Endodermal cell (in vitro differentiated cells): ENCODE results near the gene DBP. TPM values are rescaled to one million over a fixed set of nuclear protein-coding genes. Genes with fewer than 3 reads are reported as not detected.

Experiments
- DNase-seq: peaks from one replicate; pipeline ENCODE4 v3.0.0-alpha.2; 2017
- H3K27ac ChIP-seq: 2 replicates; pipeline ENCODE4 v1.5.1; 2013; ENCODE audit warnings: mild to moderate bottlenecking, low read depth, low read length, moderate library complexity
- H3K27me3 ChIP-seq: 2 replicates; pipeline ENCODE4 v1.6.1; 2013; ENCODE audit warnings: mild to moderate bottlenecking, low read length, moderate library complexity; ENCODE audit not compliant: insufficient read depth, control insufficient read depth, poor library complexity, severe bottlenecking
- H3K36me3 ChIP-seq: 2 replicates; pipeline ENCODE4 v1.7.0; 2013; ENCODE audit warnings: mild to moderate bottlenecking, low read length, moderate library complexity; ENCODE audit not compliant: control insufficient read depth, insufficient read depth
- H3K4me1 ChIP-seq: one replicate; pipeline ENCODE4 v1.7.0; 2013; ENCODE audit warnings: low read length; ENCODE audit not compliant: control insufficient read depth, insufficient read depth
- H3K4me3 ChIP-seq: 2 replicates; pipeline ENCODE4 v1.5.1; 2013; ENCODE audit warnings: mild to moderate bottlenecking, low read length, moderate library complexity
- H3K9ac ChIP-seq: 2 replicates; pipeline ENCODE4 v1.6.1; 2013; ENCODE audit warnings: mild to moderate bottlenecking, low read length, moderate library complexity; ENCODE audit not compliant: poor library complexity, severe bottlenecking; ENCODE audit errors: extremely low read depth
- H3K9me3 ChIP-seq: 2 replicates; pipeline ENCODE4 v1.6.1; 2013; ENCODE audit warnings: mild to moderate bottlenecking, low read length, moderate library complexity; ENCODE audit not compliant: control insufficient read depth
- H3K27ac Mint-ChIP-seq: 2 replicates; pipeline ENCODE4 v1.8.0; 2020; ENCODE audit warnings: mixed read lengths
- H3K27me3 Mint-ChIP-seq: 2 replicates; pipeline ENCODE4 v1.8.0; 2021; ENCODE audit warnings: mild to moderate bottlenecking, mixed read lengths; ENCODE audit not compliant: insufficient read depth
- H3K36me3 Mint-ChIP-seq: 2 replicates; pipeline ENCODE4 v1.8.0; 2020; ENCODE audit warnings: low read depth, mixed read lengths
- H3K4me1 Mint-ChIP-seq: 2 replicates; pipeline ENCODE4 v1.8.0; 2020; ENCODE audit warnings: mixed read lengths
- H3K4me3 Mint-ChIP-seq: 2 replicates; pipeline ENCODE4 v1.8.0; 2020; ENCODE audit warnings: mild to moderate bottlenecking, moderate library complexity, mixed read lengths
- H3K9me3 Mint-ChIP-seq: 2 replicates; pipeline ENCODE4 v1.8.0; 2020; ENCODE audit warnings: mild to moderate bottlenecking, mixed read lengths
- CTCF ChIP-seq: fragments of 200-600 bp; sonication (generic); conservative IDR thresholded peaks from 2 replicates; pipeline ENCODE4 v1.5.0; 2021; ENCODE audit warnings: antibody characterized with exemption, mild to moderate bottlenecking
- WGBS, 2 experiments: methylation state at CpG; one replicate each; pipeline versions ENCODE4 v1.1.5 to v1.1.7; 2013; ENCODE audit warnings: missing lambda C conversion rate in 2 of 2, mixed read lengths in 1 of 2; ENCODE audit not compliant: insufficient coverage in 1 of 2, insufficient read length in 1 of 2; 5-methylcytosine and 5-hydroxymethylcytosine counted together
- total RNA-seq, 2 donors: library from RNA; stranded (reverse); fragmentation: NEBNext Ultra II Directional in 1 of 2; extraction: Animal tissue kit (Norgen Biotek cat#: 25700) in 1 of 2; gene quantifications; 2 replicates in 1 of 2; 3 replicates in 1 of 2; pipeline ENCODE4 v1.2.1, GENCODE V29; 2021

Gene DBP
- total RNA-seq, 2 donors from 2014 or later: 5.3 to 13.1 TPM

GRCh38 chr19:48595171-48595570, 42.0 kb downstream of the DBP start:
- Histone ChIP-seq H3K36me3 (no peaks in the 10 kb centered on the region), H3K9me3 (no peaks in the 10 kb centered on the region), H3K4me1 (no peaks in the 10 kb centered on the region), H3K4me3 (no peak overlapping the region), H3K9ac (no peak overlapping the region), H3K27me3 (no peaks in the 10 kb centered on the region), H3K27ac (no peak overlapping the region)
- Mint-ChIP-seq H3K27ac (no peak overlapping the region), H3K36me3 (no peaks in the 10 kb centered on the region), H3K9me3 (no peaks in the 10 kb centered on the region), H3K4me1 (peaks cover 4% of the 10 kb centered on the region), H3K4me3 (no peak overlapping the region), H3K27me3 (peaks cover 11% of the 10 kb centered on the region)
- no peak for DNase-seq
- 84 to 89% methylated on average over 9 of the region's 9 CpGs for WGBS, 2 experiments
- TF ChIP-seq CTCF: no peak

- H3K27ac ChIP-seq: no peak overlapping the region
- no peak overlapping the region for H3K4me3 ChIP-seq
- H3K4me1 ChIP-seq: no peaks in the 10 kb centered on the region
- Mint-ChIP-seq H3K4me3 (no peak overlapping the region), H3K27me3 (peaks cover 29% of the 10 kb centered on the region), H3K27ac (no peak overlapping the region), H3K4me1 (peaks cover 4% of the 10 kb centered on the region), H3K36me3 (no peaks in the 10 kb centered on the region), H3K9me3 (no peaks in the 10 kb centered on the region)
- 83 to 93% methylated on average over 5 of the region's 5 CpGs for WGBS, 2 experiments
- TF ChIP-seq CTCF: peak; percentile 49
- no peak for DNase-seq
- no peaks in the 10 kb centered on the region for H3K36me3 ChIP-seq
- no peaks in the 10 kb centered on the region for H3K27me3 ChIP-seq
- H3K9ac ChIP-seq: no peak overlapping the region
- no peaks in the 10 kb centered on the region for H3K9me3 ChIP-seq
Measured at GRCh38 chr19:48591021-48591420, 46.2 kb downstream of the DBP start.

GRCh38 chr19:48588670-48589401, 48.3 kb downstream of the DBP start:
- no peak overlapping the region for H3K9ac ChIP-seq
- TF ChIP-seq CTCF: peak; percentile 98

More at GRCh38 chr19:48588670-48589401, 48.3 kb downstream of the DBP start:
- H3K36me3 ChIP-seq: no peaks in the 10 kb centered on the region
- H3K4me1 ChIP-seq: no peaks in the 10 kb centered on the region
- Mint-ChIP-seq H3K9me3 (peaks cover 3% of the 10 kb centered on the region), H3K36me3 (no peaks in the 10 kb centered on the region), H3K27me3 (peaks cover 35% of the 10 kb centered on the region), H3K4me3 (peak overlapping the region; percentile 53), H3K4me1 (peaks cover 8% of the 10 kb centered on the region), H3K27ac (no peak overlapping the region)
- H3K27me3 ChIP-seq: no peaks in the 10 kb centered on the region
- DNase-seq: peak; percentile 98
- WGBS, 2 experiments: 6 to 12% methylated on average over 30 to 36 of the region's 36 CpGs
- no peaks in the 10 kb centered on the region for H3K9me3 ChIP-seq
- H3K27ac ChIP-seq: no peak overlapping the region
- H3K4me3 ChIP-seq: peak overlapping the region; percentile 74
